GM23248 (cell line): Measurements from ENCODE around the gene POLA1.
"Not testable (repeated sequence)": the region's sequence is repeated elsewhere in the genome, so short reads cannot be mapped to it uniquely, and the experiment has no call there.

Experiments
- EZH2 ChIP-seq: fragments of 200-600 bp; sonication (generic); IDR thresholded peaks from 2 replicates; pipeline ENCODE4 v1.6.1; 2018; ENCODE audit warnings: antibody characterized with exemption, mild to moderate bottlenecking; ENCODE audit not compliant: insufficient read depth, poor library complexity, severe bottlenecking
- EZH2phosphoT487 ChIP-seq: fragments of 200-600 bp; sonication (generic); IDR thresholded peaks from 2 replicates; pipeline ENCODE4 v1.6.1; 2018; ENCODE audit warnings: antibody characterized with exemption, moderate library complexity, mild to moderate bottlenecking, low read depth; ENCODE audit not compliant: insufficient read depth

DNA sequence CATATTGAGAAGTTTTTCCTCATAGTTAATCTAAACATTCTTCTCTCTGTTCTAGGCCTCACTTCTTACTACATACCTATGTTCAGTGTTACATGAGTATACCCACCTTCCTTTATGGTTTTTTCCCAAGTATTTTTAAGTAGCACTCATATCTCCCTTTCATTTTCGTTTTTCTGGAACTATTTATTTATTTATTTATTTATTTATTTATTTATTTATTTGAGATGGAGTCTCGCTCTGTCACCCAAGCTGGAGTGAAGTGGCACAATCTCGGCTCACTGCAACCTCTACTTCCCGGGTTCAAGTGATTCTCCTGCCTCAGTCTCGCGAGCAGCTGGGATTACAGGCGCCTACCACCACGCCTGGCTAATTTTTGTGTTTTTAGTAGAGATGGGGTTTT, 170.1 kb downstream of the POLA1 start:
- not testable (repeated sequence) for TF ChIP-seq EZH2phosphoT487, EZH2
